GM19328 (cell line): ENCODE measurements around the gene S100A3.
"Not testable (repeated sequence)": the region's sequence is repeated elsewhere in the genome, so short reads cannot be mapped to it uniquely, and the experiment has no call there.

Experiments used
- ATAC-seq: cut with Tn5 transposase; IDR thresholded peaks from one replicate; pipeline ENCODE4 v1.9.1; 2021; ENCODE audit warnings: mild to moderate bottlenecking, moderate library complexity; ENCODE audit not compliant: unreplicated experiment

Gene S100A3, protein sequence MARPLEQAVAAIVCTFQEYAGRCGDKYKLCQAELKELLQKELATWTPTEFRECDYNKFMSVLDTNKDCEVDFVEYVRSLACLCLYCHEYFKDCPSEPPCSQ

GRCh38 chr1:153548722-153549688, at the start of gene S100A3:
TSS of gene S100A3 (minus strand) at chr1:153549258. CDS start at chr1:153548485, 773 bp downstream.
- no peak for ATAC-seq

DNA sequence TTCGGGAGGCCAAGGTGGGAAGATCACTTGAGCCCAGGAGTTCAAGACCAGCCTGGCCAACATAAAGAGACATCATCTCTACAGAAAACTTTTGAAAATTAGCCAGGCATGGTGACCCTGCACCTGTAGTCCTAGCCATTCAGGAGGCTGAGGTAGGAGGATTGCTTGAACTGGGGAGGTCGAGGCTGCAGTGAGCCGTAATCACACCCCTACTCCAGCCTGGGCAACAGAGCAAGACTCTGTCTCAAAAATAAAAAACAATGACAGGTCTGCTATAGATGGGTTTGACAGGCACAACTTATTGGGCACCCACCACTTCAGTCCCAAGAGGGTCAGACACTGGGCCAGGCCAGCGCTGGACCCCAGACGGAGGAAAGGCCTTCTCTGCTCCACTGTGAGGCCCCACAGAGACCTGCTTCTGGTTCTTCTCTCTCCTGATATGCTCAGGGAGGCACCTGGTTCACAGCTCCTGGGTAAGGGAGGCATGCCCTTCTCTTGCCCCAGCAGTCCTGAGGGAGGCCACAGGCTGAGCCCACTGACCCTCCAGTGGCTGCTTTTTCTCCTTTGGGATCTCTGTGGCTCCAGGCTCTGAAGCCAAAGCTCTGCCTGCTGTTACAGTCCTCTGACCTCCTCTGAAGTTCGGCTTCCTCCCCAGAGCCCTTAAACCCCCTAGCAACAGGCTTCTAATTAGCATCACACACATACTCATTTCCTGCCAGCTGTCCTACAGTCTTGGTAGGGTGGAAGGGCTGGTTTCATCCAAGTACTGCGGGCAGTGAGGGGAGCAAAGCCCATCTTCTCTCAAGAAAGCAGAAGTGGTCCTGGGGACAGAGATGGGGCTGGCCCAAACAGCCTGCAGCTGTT, 49.5 kb upstream of the S100A3 start:
- peak; percentile 86 for ATAC-seq

DNA sequence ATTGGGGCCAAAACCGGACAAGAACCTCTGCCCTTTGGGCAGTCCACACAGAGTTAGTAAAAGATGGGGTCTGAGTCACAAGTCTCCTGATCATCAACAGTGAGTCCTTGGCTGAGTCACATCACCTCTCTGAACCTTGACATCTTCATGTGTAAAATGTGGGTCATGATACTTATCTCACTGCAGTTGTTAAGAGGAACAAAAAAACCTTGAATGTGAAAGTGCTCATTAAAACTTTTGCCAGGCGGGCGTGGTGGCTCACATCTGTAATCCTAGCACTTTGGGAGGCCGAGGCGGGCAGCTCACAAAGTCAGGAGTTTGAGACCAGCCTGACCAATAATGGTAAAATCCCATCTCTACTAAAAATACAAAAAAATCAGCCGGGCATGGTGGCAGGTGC, 48.1 kb upstream of the S100A3 start:
- ATAC-seq, result no peak

DNA sequence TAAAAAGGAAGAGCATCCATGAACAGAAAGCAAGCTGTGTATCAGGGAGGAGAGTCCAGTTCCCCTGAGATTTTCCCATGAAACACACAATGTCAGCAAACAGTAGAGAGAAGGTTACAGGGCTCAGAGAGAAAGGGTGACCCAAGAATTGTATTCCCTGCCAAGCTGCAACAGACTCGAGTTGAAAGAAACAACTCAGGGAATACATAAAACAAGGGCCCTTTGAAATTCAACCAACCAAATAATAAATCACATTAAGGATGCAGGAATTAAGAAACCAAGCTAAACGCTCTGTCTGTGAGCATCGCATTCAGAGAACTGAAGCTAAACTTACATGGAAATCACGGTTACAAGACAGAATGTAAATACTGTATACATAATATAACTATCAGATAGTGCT, 43.7 kb upstream of the S100A3 start:
- no peak for ATAC-seq

DNA sequence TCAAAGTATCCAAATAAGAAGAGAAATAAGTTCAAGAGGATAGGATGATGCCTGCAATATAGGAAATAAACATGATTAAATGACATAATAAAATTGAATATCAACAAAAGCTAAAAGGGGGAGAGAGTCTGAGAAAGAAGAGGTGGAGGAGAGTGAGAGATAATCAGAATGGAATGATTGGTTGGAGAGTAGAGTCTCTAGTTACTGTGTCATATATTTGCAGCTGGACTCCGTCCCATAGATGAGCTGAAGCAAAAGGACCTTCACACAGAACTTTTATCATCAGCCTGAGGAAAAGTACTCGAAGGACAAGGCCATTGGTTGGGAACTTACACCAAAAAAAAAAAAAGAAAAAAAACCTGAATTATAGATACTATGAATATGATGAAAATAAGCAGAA, 39.4 kb upstream of the S100A3 start:
- no peak for ATAC-seq

DNA sequence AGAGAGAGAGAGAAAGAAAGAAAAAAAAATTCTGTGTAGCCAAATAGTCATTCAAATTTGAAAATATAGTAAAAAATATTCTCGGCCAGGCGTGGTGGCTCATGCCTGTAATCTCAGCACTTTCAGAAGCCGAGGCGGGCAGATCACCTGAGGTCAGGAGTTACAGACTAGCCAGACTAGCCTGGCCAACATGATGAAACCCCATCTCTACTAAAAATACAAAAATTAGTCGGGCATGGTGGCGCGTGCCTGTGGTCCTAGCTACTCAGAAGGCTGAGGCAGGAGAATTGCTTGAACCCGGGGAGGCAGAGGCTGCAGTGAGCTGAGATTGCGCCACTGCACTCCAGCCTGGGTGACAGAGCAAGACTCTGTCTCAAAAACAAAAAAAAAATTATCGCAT, 39.0 kb upstream of the S100A3 start:
- ATAC-seq, result not testable (repeated sequence)

DNA sequence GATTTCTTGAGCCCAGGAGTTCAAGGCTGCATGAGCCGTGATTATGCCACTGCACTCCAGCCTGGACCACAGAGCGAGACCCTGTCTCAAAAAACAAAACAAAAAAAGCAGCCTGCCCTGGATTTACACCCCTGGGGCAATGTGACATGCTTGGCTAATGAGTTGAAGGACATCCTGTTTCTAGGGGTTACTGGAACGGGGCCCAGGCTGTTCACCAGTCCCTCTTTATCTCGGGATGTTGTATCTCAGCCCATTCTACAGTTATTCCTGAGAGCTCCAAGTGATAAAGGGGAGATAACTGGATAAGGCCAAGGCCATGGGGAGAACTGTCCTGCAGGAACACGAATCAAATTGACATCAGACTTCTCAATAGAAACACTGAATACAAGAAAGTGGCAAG, 38.3 kb upstream of the S100A3 start:
- ATAC-seq, result no peak

DNA sequence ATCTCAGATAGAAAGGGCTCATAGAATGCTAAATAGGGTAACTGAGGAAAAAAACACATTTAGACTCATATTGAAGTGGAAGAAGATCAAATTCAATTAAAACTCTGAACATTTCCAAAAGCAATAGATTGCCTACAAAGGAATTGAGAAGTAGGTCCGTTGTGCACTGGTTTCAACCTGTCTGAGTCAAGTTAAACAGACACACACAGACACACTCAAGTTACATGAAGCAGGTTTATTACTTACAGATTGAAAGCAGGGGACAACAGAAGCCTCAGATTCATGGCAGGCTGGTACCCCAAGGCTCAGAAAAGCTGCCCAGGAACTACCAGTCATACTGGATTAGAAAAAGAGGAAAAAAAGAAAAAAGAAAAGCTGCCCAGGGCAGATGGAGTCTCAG, 37.3 kb upstream of the S100A3 start:
- no peak for ATAC-seq

DNA sequence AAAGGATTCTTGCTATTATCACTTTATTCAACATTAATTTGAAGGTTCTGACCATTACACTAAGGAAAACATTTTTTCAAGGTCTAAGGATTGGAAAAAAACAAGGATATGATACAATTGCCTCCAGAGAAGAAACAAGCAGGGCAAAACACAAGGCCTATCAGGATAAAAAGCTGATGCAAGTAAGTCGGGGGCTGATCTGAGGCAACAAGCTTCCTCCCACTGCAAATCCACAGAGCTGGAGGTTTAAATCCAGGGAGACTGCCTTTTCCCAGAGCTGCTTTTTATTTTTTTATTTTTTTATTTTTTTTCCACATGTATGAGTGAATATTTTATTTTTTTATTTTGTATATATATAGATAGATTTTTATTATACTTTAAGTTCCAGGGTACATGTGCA, 35.9 kb upstream of the S100A3 start:
- ATAC-seq, result no peak

GRCh38 chr1:153583976-153584375, 34.9 kb upstream of the S100A3 start:
- no peak for ATAC-seq

- not testable (repeated sequence) for ATAC-seq
Observed at GRCh38 chr1:153583514-153583913, 34.5 kb upstream of the S100A3 start.

- ATAC-seq, result not testable (repeated sequence)
Observed at GRCh38 chr1:153582836-153583235, 33.8 kb upstream of the S100A3 start.

DNA sequence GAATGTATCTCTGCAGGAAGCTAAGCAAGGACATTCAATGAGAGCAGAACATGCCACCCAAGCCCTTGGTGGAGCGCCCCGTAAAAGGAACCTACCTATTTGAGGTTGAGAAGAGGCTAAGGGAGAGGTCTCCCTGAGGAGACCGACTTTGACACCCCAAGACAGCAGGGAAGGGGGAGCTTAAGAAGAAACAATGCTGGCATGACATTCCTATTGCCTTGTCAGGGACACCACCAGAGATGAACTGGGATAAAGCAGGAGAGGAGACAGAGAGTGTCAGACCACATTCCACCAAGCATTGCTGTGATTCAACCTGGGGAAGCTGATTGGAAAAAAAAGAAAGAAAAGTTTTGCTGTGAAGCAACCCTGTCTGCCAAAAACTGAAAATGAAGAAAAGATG, 29.9 kb upstream of the S100A3 start:
- no peak for ATAC-seq

GRCh38 chr1:153578490-153578889, 29.4 kb upstream of the S100A3 start:
- no peak for ATAC-seq

DNA sequence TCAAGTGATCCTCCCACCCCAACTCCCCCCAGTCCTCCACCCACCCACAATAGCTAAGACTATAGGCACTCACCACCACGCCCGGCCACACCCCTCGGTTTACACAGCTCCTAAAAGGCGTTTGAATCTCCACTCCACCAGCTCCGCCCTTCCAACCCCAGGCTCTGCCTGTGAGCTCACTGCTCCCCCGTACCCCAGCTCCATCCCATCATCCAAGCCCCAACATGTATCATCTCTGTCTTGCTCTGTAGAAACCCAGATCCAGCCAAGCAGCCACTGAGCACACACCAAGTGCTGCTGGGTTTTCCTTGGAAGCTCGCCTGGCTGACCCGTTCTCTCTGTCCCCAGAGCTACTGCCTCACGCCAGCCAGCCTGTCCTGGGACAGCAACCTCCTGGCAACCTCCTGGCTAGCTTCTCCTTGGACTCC, 28.6 kb upstream of the S100A3 start:
- ATAC-seq, result no peak

GRCh38 chr1:153577138-153577537, 28.1 kb upstream of the S100A3 start:
- ATAC-seq, result no peak

- not testable (repeated sequence) for ATAC-seq
Observed at GRCh38 chr1:153575497-153575896, 26.4 kb upstream of the S100A3 start.

DNA sequence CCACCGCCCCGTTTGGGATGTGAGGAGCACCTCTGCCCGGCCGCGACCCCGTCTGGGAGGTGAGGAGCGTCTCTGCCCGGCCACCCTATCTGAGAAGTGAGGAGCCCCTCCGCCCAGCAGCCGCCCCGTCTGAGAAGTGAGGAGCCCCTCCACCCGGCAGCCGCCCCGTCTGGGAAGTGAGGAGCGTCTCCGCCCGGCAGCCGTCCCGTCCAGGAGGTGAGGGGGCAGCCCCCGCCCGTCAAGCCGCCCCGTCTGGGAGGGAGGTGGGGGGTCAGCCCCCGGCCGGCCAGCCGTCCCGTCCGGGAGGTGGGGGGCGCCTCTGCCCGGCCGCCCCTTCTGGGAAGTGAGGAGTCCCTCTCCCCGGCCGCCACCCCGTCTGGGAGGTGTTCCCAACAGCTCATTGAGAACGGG, 26.0 kb upstream of the S100A3 start:
- ATAC-seq, result not testable (repeated sequence)

- no peak for ATAC-seq
Observed at GRCh38 chr1:153573351-153573750, 24.3 kb upstream of the S100A3 start.

GRCh38 chr1:153572569-153573015, 23.5 kb upstream of the S100A3 start:
- ATAC-seq, result no peak

GRCh38 chr1:153571706-153572105, 22.6 kb upstream of the S100A3 start:
- ATAC-seq, result no peak
